GM23248 (cell line): Measurements from ENCODE around the gene KCTD7.

ENCODE experiments used
- EZH2 ChIP-seq: fragments of 200-600 bp; sonication (generic); IDR thresholded peaks from 2 replicates; pipeline ENCODE4 v1.6.1; 2018; ENCODE audit warnings: antibody characterized with exemption, mild to moderate bottlenecking; ENCODE audit not compliant: insufficient read depth, poor library complexity, severe bottlenecking
- EZH2phosphoT487 ChIP-seq: fragments of 200-600 bp; sonication (generic); IDR thresholded peaks from 2 replicates; pipeline ENCODE4 v1.6.1; 2018; ENCODE audit warnings: antibody characterized with exemption, moderate library complexity, mild to moderate bottlenecking, low read depth; ENCODE audit not compliant: insufficient read depth

GRCh38 chr7:66638309-66639099, 9.8 kb downstream of the KCTD7 start:
- TF ChIP-seq EZH2 (no peak), EZH2phosphoT487 (no peak)
